SK-N-SH (cell line): ENCODE results near the gene WBP1L. TPM values are rescaled to one million over a fixed set of nuclear protein-coding genes. Genes with fewer than 3 reads are reported as not detected.

Experiments used
- CTCF ChIA-PET: fragments of 300-600, 350-600 bp; formaldehyde crosslinking; extraction: SDS; loops from one replicate; lab custom pipeline; 2021; lab: Yijun Ruan, JAX
- POLR2A ChIA-PET: fragments of 350-600 bp; sonication (Branson Sonifier 250); formaldehyde crosslinking; extraction: SDS; loops from one replicate; lab custom pipeline; 2020; ENCODE audit warnings: antibody characterized with exemption, inconsistent platforms; lab: Yijun Ruan, JAX
- DNase-seq: peaks from one replicate; pipeline ENCODE4 v3.0.0; 2012
- H2AFZ ChIP-seq: fragments of 200-600 bp; sonication (generic); 2 replicates; pipeline ENCODE4 v1.8.1; 2016; ENCODE audit warnings: antibody characterized with exemption, mild to moderate bottlenecking, low read depth
- H3F3A ChIP-seq: fragments of 200-600 bp; sonication (generic); replicated peaks from 2 replicates; pipeline ENCODE3; 2016; ENCODE audit warnings: antibody characterized with exemption, mild to moderate bottlenecking; ENCODE audit not compliant: insufficient read depth
- H3K27ac ChIP-seq, 2 experiments: fragments of 200-500 bp in 1 of 2; fragments of 200-600 bp in 1 of 2; sonication (Bioruptor generic) in 1 of 2; sonication (generic), shearing (Covaris generic) in 1 of 2; 2 replicates each; pipeline versions ENCODE4 v1.5.1 to v1.6.1; 2014 to 2016; ENCODE audit warnings: low read depth in 2 of 2, inconsistent platforms in 1 of 2, low read length in 1 of 2, mild to moderate bottlenecking in 1 of 2, mixed read lengths in 1 of 2
- H3K27me3 ChIP-seq: fragments of 200-600 bp; sonication (generic), shearing (Covaris generic); 2 replicates; pipeline ENCODE4 v1.6.1; 2016; ENCODE audit warnings: mixed run types; ENCODE audit not compliant: insufficient read depth
- H3K36me3 ChIP-seq, 2 experiments: fragments of 200-500 bp in 1 of 2; fragments of 200-600 bp in 1 of 2; sonication (Bioruptor generic) in 1 of 2; sonication (generic) in 1 of 2; replicated peaks in 1 of 2; 2 replicates each; pipeline versions ENCODE3 to v1.5.1; 2014 to 2016; ENCODE audit warnings: low read length in 1 of 2, mild to moderate bottlenecking in 1 of 2; ENCODE audit not compliant: insufficient read depth in 2 of 2, control insufficient read depth in 1 of 2
- H3K4me1 ChIP-seq, 2 experiments: fragments of 200-500 bp in 1 of 2; fragments of 200-600 bp in 1 of 2; sonication (Bioruptor generic) in 1 of 2; sonication (generic), shearing (Covaris generic) in 1 of 2; 2 replicates each; pipeline versions ENCODE4 v1.5.1 to v1.6.1; 2014 to 2016; ENCODE audit warnings: low read depth in 1 of 2, low read length in 1 of 2, mixed run types in 1 of 2; ENCODE audit not compliant: insufficient read depth in 2 of 2, control insufficient read depth in 1 of 2
- H3K4me2 ChIP-seq: fragments of 200-600 bp; sonication (generic), shearing (Covaris generic); 2 replicates; pipeline ENCODE4 v1.6.1; 2017; ENCODE audit warnings: mixed run types
- H3K4me3 ChIP-seq, 2 experiments: fragments of 200-500 bp in 1 of 2; fragments of 200-600 bp in 1 of 2; sonication (Bioruptor generic) in 1 of 2; sonication (generic), shearing (Covaris generic) in 1 of 2; 2 replicates each; pipeline versions ENCODE4 v1.5.1 to v1.8.1; 2014 to 2016; ENCODE audit warnings: low read depth in 2 of 2, inconsistent platforms in 1 of 2, low read length in 1 of 2, mild to moderate bottlenecking in 1 of 2, mixed read lengths in 1 of 2, moderate library complexity in 1 of 2
- H3K79me2 ChIP-seq: fragments of 200-600 bp; sonication (generic); 2 replicates; pipeline ENCODE4 v1.8.1; 2017; ENCODE audit warnings: mild to moderate bottlenecking; ENCODE audit not compliant: insufficient read depth
- H3K9ac ChIP-seq: fragments of 200-600 bp; sonication (generic); 2 replicates; pipeline ENCODE4 v1.6.1; 2017; ENCODE audit warnings: mixed run types
- H3K9me2 ChIP-seq: fragments of 200-600 bp; sonication (generic); 2 replicates; pipeline ENCODE4 v1.6.1; 2017; ENCODE audit warnings: mixed run types
- H3K9me3 ChIP-seq: fragments of 200-600 bp; sonication (generic); 2 replicates; pipeline ENCODE4 v1.6.1; 2017; ENCODE audit warnings: mixed run types, mild to moderate bottlenecking, moderate library complexity
- H4K20me1 ChIP-seq: fragments of 200-600 bp; sonication (generic); 2 replicates; pipeline ENCODE4 v1.6.1; 2017; ENCODE audit warnings: mild to moderate bottlenecking, mixed run types; ENCODE audit not compliant: insufficient read depth
- CHD2 ChIP-seq: fragments of 150-350 bp; IDR thresholded peaks from 2 replicates; pipeline ENCODE4 v1.6.1; 2018; ENCODE audit warnings: low read length; ENCODE audit not compliant: partially characterized antibody
- CTCF ChIP-seq: fragments of 200-600 bp; sonication (generic); IDR thresholded peaks from 2 replicates; pipeline ENCODE4 v1.6.1; 2017; ENCODE audit warnings: antibody characterized with exemption, mild to moderate bottlenecking, moderate library complexity
- EP300 ChIP-seq, 2 experiments: IDR thresholded peaks; 2 replicates each; pipeline versions ENCODE4 v1.4.0 to v1.6.1; 2012; ENCODE audit warnings: borderline replicate concordance in 1 of 2, low read depth in 1 of 2, low read length in 1 of 2
- EZH2phosphoT487 ChIP-seq: fragments of 200-600 bp; sonication (generic); IDR thresholded peaks from 2 replicates; pipeline ENCODE4 v1.6.1; 2017; ENCODE audit warnings: low read depth, mixed run types, mild to moderate bottlenecking, antibody characterized with exemption, moderate library complexity, borderline replicate concordance
- FOSL2 ChIP-seq: IDR thresholded peaks from 2 replicates; pipeline ENCODE4 v1.4.0; 2012; ENCODE audit warnings: low read depth, mild to moderate bottlenecking, moderate library complexity, borderline replicate concordance
- FOXM1 ChIP-seq: IDR thresholded peaks from 2 replicates; pipeline ENCODE4 v1.4.0; 2012; ENCODE audit warnings: low read depth, mild to moderate bottlenecking
- GABPA ChIP-seq: IDR thresholded peaks from 2 replicates; pipeline ENCODE4 v1.4.0; 2012; ENCODE audit warnings: low read depth, mild to moderate bottlenecking
- GATA2 ChIP-seq: sonication (generic); formaldehyde crosslinking; IDR thresholded peaks from 2 replicates; pipeline ENCODE4 v1.5.0; 2020; ENCODE audit warnings: mild to moderate bottlenecking, missing genetic modification reagents
- MAX ChIP-seq: IDR thresholded peaks from 2 replicates; pipeline ENCODE4 v1.4.0; 2012; ENCODE audit warnings: low read depth
- MEF2A ChIP-seq: IDR thresholded peaks from 2 replicates; pipeline ENCODE4 v1.4.0; 2012; ENCODE audit warnings: low read depth, borderline replicate concordance
- POLR2AphosphoS5 ChIP-seq: IDR thresholded peaks from 2 replicates; pipeline ENCODE4 v1.6.1; 2012; ENCODE audit warnings: low read depth, low read length
- RCOR1 ChIP-seq: fragments of 150-350 bp; IDR thresholded peaks from 2 replicates; pipeline ENCODE4 v1.6.1; 2017; ENCODE audit warnings: antibody characterized with exemption, low read length
- RFX5 ChIP-seq: IDR thresholded peaks from 2 replicates; pipeline ENCODE4 v1.6.1; 2012; ENCODE audit warnings: mild to moderate bottlenecking, improper control_type of control experiment, low read length
- RXRA ChIP-seq: IDR thresholded peaks from 2 replicates; pipeline ENCODE4 v1.4.0; 2012; ENCODE audit warnings: low read depth, mild to moderate bottlenecking, borderline replicate concordance
- YY1 ChIP-seq: IDR thresholded peaks from 2 replicates; pipeline ENCODE4 v1.4.0; 2012; ENCODE audit warnings: low read depth, mild to moderate bottlenecking
- WGBS: methylation state at CpG from one replicate; pipeline ENCODE4 v1.1.6; 2017; ENCODE audit warnings: low lambda C conversion rate; 5-methylcytosine and 5-hydroxymethylcytosine counted together
- polyA plus RNA-seq, 3 experiments: library from polyadenylated mRNA; depleted of rRNA; stranded (reverse); fragments of >200 nt; gene quantifications; 2 replicates each; pipeline ENCODE4 v1.2.3, GENCODE V29; 2012

The WBP1L gene
- polyA plus RNA-seq, 1 of the 3 experiments (the other 2 are of a cell fraction), result 22.8 TPM

- no peak overlapping the region for H2AFZ ChIP-seq
- H3F3A ChIP-seq, result peaks cover 17% of the 10 kb centered on the region
- H3K4me1 ChIP-seq, result peaks cover 3 to 18% of the 10 kb centered on the region in 2 experiments; a peak in 3 of 4 replicates
- ChIA-PET CTCF (interaction anchor here (0.9 kb wide), 1 partner anchor 14 kb away, joined by 3 read pairs; no protein-coding TSS in a partner anchor), POLR2A (no interaction called here)
- H3K4me2 ChIP-seq, result no peak overlapping the region
- H3K9me2 ChIP-seq, result no peaks in the 10 kb centered on the region
- no peak for DNase-seq
- peaks cover 14 to 19% of the 10 kb centered on the region in 2 experiments for H3K36me3 ChIP-seq
- H3K9ac ChIP-seq, result no peak overlapping the region
- WGBS, result 82% methylated on average over 8 of the region's 8 CpGs
- H3K4me3 ChIP-seq, result no peak overlapping the region
- 0 out of 2 replicates have a peak, but pooled peaks cover 6% of the 10 kb centered on the region for H4K20me1 ChIP-seq
- peaks cover 10% of the 10 kb centered on the region for H3K79me2 ChIP-seq
- TF ChIP-seq YY1, result no peak
- TF ChIP-seq EZH2phosphoT487, result no peak
- no peak for TF ChIP-seq CTCF
- TF ChIP-seq FOXM1, result no peak
- TF ChIP-seq RXRA, result no peak
- no peak for TF ChIP-seq EP300 (IDR thresholded peaks at IDR 0.05; ENCODE audit: borderline replicate concordance in 1 of 2, low read depth in 1 of 2, low read length in 1 of 2)
- no peak for TF ChIP-seq MEF2A
- no peak for TF ChIP-seq POLR2AphosphoS5
- TF ChIP-seq FOSL2, result no peak
- no peak for TF ChIP-seq MAX
- no peak for TF ChIP-seq RCOR1
- TF ChIP-seq GATA2 (CRISPR knock-in tag), result no peak
- no peak for TF ChIP-seq GABPA
- TF ChIP-seq RFX5, result no peak
- TF ChIP-seq CHD2, result no peak
- no peak overlapping the region for H3K27ac ChIP-seq
- H3K27me3 ChIP-seq, result no peaks in the 10 kb centered on the region
- H3K9me3 ChIP-seq, result no peaks in the 10 kb centered on the region; the same call in 1 of the 2 replicates
These were observed 56.1 kb downstream of the WBP1L start for GRCh38 chr10:102799691-102800471.
